T follicular helper cell (primary cell): ENCODE data around the gene UBE2A.

Experiments
- DNase-seq: peaks from one replicate; pipeline ENCODE4 v3.0.0-alpha.2; 2020; ENCODE audit warnings: low read depth
- total RNA-seq, 2 experiments: gene quantifications; one replicate each; lab custom pipeline; 2026; lab: John Stamatoyannopoulos, UW

Gene UBE2A
- 49.4 to 73.7 reads per million in 2 experiments for total RNA-seq

DNA sequence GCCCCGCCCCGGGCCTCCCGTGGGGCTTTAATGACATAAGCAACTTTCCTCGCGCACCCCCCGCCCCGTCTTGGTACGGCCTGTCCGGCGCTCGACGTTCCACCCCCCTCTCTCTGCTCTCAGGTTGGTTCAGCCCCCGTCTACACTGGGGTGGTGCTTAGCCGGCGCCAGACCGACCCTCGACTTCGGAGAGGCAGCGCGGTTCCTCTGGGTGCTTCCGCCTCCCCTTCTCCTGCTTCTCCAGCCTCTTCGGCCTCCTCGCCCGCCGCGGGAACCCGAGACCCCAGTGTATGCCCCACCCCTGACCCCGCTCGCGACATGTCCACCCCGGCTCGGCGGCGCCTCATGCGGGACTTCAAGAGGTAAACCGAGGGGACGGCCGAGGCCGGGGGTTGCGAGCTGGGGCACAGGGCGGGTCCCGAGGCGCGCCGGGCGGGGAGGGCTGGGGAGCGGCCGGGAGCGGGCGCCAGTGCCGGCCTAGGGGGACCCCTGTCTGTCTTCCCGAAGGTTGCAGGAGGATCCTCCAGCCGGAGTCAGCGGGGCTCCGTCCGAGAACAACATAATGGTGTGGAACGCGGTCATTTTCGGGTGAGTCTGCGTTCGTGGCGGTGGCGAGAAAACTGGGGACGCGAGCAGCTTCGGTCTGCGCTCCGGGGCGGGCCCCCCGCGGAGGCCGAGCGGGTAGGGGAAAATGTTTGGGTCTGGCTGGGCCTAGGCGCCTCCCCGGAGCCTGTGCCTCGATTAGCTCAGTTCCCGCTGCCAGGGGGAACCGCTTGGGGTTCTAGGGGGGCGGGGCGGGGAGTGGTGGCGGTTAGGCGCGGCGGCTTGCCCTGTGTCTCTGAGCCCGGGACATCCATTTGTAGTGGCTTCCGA lies at the start of gene UBE2A:
UBE2A (plus strand) TSS at position 170 of the 873 bp plus-strand sequence; CDS start at position 319, 149 bp downstream.
- DNase-seq: peak; percentile 84

DNA sequence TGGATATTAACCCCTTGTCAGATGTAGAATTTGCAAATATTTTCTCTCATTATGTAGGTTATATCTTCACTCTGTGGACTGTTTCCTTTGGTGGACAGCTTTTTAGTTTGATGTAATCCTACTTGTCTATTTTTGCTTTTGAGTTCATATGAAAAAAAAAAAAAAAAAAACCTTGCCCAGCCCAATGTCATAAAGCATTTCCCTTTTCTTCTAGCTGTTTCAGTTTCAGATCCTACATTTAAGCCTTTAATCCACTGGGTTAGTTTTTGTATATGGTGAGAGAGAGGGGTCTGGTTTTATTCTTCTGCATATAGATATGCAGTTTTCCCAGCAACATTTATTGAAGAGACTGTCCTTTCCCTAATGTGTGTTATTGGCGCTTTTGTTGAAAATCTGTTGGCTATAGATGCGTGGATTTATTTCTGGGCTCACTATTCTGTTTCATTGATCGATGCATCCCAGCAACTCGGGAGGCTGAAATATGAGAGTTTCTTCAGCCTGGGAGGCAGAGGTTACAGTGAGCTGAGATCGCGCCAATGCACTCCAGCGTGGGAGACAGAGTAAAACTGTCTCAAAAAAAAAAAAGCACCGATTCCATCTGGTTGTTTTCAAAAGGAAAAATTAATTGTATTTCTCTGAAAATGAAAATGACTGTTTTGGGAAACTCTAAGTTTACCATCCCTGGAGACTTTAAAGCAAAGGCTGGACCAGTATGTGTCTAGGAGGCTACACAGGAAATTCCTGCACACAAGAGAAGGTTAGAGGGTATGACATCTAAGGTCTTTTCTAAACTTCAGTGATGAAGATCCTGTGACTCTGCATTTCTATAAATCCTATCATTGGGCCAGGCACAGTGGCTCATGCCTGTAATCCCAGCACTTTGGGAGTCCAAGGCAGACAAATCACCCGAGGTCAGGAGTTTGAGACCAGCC lies 44.8 kb upstream of the UBE2A start:
- no peak for DNase-seq

DNA sequence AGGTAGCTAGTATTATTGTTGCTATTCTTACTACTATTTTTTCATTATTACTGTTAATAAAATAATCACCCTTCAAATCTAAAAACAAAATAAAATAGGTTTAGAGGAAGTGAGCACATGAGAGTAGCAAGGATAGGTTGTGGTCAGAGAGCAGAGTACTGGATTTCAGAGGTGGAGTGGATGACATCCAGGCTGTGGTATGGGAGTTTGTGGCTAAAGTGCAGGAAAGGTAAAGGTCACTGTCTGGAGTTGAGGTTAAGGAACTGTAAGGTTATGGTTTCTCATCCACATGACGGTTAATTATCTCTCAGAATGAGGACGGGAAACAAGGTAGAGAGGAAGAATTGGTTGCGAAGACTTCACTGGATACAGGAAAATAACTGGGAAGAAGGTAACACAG lies 36.9 kb upstream of the UBE2A start:
- no peak for DNase-seq

DNA sequence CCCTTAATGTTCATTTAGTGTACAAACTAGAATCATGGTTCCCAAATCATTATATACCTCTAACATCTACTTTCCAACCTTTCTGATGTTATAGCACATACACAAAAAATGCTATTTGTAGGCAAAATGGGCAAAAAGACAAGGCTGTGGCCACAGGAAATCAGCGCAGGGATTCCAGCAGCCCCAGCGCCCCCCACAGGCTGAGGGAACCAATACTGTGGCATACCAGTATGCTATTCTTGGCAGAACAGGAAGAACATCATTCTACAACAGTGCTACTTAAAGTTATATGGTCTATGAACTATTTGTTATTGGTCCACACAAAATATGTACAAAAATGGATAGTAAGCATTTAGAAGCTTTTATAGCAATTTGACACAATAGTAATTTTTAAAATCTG lies 34.5 kb upstream of the UBE2A start:
- no peak for DNase-seq

DNA sequence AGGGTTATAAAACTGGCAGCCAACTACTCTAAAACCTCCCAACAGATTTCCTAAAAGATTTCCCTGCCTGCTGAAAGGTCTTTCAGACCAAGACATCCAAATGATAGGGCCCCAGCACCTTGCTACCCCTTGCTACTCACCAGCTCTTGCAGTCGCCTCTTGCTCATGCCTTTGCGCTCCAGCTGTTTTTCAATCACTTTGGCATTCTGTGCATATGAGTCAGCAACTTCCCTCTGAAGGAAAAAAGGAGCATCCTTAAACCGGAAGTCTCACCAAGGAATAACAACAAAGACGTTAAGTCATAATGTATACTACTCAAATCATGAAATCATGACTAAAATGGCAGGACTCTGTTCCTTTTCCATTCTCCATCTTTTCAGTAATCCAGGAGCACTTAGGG lies 33.2 kb upstream of the UBE2A start:
- DNase-seq: no peak

DNA sequence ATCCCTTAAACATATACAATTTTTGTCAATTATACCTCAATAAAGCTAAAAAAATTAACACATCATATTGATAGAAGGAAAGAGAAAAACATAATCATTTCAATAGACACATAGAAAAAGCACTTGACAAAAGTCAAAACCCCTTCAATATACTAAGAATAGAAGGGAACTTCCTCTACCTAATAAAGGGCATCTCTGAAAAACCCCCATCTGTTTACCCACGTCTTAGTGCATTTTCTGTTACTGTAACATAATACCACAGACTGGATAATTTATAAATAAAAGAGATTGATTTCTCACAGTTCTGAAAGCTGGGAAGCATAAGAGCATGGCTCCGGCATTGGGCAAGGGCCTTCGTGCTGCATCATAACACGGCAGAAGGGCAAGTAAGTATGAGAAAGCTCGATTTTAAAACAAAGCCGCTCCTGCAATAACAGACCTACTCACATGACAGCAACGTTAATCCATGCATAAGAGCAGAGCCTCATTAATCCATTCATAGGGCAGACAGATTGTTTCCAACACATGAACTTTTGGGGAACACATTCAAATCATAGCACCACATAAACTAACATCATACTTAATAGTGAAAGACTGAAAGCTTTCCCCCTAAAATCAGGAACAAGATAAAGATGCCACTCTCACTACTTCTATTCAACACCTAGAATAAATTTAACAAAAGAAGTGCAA lies 24.9 kb upstream of the UBE2A start:
- DNase-seq: no peak

DNA sequence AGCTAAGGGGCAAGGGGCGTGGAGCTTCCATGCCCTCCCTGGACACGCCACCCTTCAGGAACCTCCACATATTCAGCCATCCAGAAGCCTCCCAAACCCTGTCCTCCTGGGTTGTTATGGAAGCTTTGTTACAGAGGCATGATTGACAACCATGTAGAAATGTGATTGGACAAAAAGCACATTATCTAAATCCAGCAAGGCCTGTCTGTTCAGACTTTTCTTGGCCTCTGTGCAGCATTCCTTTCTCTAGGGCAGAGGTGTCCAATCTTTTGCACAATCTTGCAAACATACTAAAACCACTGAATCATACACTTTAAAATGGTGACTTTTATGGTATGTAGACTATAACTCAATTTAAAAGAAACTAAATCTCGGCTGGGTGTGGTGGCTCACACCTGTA lies 21.9 kb upstream of the UBE2A start:
- no peak for DNase-seq

DNA sequence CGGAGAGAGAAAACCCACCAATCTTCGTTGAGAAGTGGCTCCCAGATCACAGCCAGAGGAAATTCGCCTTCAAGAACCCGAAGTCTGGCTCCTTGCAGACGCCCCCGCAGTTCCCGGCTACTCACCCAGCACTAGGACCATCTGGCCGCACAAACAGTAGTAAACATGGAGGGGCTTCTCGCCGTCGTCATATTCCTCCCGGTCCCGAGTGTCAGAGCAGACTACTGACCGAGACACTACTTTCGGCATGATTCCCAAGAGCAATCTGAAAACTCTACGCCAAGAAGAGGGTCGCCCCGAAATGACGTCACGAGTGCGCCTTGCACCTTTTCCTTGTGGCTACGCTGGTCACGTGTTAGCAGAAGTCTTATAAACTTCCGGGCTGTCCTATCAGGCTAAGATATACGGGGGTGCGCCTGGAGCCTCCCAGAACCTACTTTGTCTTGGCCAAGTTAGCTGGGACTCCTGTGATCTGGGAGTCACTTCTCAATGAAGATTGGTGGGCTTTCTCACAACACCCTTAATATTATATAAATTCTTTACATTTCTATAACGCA lies 9.2 kb upstream of the UBE2A start, which contains the start of gene STEEP1:
STEEP1 (minus strand) TSS at position 303 of the 557 bp plus-strand sequence; CDS start at position 249, 54 bp downstream.
- DNase-seq: peak; percentile 79

DNA sequence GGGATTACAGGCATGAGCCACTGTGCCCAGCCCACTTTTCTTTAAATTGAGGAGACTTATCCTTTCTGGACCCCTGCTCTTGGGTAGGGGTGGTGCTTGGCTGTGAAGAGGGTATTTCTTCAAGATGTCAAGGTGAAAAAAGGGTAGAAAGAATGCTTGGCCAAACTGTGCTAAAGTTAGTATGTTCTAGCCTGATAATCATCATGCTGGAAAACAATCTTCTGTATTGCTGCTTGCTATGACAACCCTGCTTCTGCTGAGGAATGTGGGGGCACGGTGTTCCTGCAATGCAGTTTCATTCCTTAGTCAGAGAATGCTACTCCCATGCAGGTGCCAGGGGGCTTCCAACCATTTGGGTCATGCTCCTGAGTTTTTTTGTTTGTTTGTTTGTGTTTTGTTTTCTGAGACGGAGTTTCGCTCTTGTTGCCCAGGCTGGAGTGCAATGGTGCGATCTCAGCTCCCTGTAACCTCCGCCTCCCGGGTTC lies 4.0 kb upstream of the UBE2A start:
- DNase-seq: no peak

DNA sequence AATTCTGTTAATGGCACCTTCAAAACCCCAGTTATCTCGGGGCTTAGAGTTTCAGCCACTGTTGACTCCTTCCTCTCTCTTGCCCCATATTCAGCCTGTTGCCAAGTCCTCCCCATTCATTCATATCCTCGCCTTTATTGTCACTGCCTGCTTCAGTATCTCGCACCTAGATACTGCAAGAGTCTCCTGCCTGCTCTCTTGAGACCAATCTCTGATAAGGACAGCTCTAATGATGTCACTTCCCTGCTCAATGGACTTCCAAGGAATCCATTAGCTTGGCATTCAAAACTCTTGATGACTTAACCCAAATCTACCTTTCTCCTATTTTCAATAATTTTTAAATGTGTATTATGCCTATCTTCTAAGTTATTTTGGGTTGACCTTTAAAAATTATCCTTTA lies 1.1 kb upstream of the UBE2A start:
- no peak for DNase-seq

DNA sequence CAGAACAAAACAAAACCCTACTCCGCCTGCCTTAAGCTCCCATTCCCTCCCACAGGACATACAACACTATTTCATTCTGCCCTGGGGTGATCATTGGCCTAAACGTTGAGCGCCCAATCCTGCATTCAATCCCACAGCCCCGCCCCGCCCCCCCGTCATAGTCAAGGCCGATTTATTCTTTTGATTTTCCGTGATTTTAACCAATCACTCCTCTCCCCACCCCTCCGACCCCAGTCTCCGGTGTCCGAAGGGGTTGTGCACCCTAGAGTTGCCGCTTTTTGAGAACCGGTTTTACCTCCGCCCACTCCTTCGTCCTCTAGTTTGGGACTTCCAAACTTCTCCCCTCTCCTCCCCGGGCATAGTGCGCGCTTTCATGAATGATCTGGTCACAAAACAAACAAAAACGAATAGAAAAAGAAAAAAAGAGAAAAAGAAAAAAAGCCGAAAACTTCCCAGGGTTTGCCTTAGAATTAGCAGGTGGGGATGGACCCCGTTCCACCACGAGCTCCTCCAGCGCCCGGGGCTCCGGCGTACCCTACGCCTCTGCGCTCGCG lies 446 bp upstream of the UBE2A start:
- DNase-seq: no peak

DNA sequence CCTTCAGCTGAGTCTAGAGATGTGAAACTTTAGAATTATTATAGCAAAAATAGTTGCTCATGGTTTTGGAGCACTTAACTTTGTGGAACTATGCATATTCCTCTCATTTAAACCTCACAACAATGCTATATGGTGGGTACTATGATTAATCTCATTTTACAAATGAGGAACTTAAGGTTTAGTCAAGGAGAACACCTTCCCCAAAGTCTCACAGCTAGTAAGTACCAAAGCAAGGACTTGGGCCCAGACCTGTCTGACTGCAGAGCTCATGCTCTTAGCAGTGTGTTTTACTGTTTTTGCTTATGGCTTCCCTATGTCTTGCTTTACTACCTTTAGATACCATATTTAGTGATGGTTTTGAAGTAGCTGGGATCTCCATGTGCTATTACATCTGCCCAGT lies 5.1 kb downstream of the UBE2A start:
- no peak for DNase-seq

DNA sequence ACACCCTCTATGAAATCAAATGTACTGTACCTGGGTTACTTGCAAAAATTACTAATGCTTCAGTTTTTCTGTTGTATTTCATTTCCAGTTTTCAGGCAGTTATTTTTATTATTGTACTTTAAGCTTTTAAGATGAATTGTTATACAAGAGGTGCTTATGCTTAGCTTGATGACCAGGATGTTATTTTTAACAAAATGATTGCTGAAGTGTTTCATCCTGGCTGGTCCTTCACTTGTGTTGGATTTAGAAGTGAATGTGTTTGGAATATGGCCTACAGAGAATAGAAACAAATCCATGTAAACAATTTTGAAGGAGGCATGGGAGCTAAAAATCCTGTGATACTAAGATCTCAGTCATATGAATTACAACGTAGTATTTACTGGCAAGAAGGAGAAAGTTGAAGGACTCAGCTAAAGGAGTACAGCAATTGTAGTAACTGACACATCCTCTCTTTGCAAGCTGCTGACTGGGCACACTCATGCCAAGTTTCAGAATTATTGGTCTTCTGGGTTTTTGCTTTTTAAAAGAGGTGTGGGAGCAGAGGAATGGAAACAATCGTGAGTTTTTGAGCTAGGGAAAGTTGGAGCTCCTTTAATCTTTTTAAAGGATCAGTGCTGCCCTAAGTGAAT lies 9.2 kb downstream of the UBE2A start:
- no peak for DNase-seq

DNA sequence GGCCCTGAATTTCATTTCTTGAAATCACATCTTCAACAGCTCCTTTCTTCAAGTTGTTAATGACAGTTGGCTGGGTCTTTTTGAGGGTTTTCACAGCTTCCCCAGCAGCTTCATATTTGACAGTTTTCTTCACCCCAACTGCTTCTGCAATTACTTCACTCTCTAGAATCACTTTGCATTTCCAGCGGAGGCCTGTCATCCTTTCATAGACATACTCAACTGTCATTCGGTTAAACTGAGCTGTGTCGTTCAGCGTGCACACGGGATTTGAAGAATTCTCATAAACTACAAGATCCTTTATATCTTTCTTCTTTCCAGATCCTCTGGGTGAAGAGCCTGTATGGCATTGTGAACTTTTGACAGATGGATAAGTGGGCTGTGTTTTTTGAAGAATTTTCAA lies 15.4 kb downstream of the UBE2A start:
- no peak for DNase-seq

DNA sequence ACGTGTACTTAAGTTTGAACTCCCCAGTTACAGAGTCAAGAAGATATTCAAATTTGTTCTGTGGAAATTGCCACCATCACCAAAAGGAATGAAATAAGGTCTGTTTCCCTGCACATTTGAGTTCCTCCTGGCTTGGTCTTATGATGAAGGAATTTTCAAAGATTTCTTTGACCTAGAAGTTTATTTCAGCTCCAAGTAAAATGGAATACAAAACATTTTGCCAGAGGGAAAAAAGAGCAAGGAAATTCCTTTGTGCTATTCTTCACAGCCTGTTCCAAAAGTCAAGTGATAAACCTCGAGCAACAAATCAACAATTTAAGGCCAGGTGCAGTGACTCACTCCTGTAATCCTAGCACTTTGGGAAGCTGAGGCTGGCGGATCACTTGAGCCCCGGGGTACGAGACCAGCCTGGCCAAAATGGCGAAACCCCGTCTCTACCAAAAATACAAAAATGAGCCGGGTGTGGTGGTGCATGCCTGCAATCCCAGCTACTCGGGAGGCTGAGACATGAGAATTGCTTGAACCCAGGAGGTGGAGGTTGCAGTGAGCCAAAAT lies 28.4 kb downstream of the UBE2A start:
- no peak for DNase-seq

DNA sequence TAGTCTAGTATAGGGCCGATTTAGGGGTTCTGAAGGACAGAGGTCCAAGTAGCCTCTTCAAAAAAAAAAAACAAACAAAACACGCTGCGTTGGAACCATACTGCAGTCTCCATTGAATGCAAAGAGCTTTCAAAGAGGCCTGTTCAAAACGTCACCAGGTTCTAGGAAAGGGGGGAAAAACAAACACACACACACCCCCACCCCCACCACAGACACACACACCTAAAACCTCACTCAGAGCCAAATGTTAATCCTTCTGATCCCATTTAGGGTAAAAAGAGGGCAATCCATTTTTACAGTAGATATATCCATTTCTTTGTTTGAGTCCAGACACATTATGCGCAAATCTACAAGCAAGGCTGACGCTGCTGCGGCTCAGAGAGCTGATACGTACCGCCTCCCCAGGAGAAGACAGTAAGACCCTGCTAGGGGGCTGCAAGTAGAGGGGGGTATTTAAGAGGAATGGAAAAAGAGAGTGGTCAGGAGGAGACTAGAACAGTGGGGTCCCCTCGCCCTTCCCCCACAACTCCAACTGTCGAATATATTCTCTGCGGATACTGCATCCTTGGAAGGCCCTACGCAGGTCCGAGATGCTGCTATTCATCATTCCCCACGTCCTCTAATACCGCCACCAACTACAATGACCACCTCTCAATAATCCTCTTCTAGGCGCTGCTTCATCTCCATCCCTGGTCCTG lies 30.6 kb downstream of the UBE2A start:
- DNase-seq: no peak

DNA sequence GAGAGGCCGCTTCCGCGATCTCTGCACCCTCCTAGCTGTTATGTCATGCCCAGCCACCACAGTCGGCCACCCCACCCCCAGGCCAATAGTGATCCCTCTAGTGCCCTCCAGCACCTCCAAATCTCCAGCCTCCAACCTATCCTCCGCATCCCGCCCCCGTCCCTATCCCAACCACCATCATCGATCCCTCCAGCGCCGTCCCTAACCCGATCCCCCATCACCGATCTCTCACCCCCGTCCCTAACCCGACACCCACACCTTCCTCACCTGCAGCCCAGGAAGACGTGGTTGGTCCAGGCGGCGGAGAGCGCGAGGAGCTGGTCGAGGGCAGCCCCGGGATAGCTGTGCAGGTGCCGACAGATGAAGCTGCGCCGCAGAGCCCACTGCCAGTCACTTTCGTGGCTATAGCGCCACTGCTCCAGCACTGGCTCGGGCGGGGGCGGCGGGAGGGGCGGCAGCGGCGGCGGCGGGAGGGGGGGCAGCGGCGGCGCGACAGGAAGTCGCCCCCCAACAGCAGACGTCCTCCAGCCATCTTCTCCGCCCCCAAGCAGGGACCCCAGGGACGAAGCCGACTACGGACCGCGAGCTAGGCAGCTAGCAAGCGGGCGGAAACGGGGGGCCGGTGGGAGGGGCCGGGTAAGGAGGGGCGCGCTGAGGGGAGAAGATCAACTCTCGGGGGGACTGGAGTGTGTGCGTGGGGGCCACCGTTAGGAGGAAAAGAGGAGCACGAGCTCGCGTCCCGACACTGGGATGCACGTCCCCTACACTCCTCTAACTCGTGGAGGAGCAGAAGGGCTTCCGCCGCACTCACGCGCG lies 31.3 kb downstream of the UBE2A start:
- peak; percentile 18 for DNase-seq

DNA sequence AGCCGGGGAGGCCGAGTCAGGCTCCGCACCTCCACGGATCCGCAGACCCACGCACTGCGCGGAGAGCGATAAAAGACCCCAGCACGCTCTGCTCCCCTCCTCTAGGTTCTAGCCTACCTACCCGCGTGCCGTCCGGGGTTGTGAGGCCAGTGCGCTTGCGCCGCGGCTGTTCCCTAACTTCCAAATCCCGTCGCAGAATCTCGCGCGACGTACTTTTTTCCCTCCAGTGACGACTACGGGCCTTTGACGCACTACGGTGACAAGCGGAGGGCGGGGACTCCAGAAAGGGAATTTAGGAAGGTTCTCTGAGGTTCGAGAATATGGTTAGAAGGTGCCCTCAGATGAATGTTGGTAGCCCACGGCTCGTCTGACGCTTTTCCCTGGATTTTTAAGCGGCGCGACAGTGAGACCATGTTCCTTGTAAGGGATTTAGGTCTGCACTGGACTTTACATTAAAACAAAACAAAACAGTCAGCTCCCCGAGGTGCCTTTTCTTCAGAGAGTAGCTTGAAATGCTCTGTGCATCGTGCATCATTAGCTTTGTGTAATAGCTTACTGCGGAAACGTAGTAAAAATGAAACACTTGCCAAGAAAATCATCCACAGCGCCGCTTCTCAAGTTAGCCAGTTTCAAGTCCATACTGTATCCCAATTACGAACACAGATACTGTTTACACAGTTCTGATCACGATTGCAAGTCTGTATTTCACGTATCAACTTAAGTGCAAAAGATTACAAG lies 32.1 kb downstream of the UBE2A start, which contains the start of gene NKRF:
NKRF (minus strand) TSS at position 145 of the 738 bp plus-strand sequence.
- peak; percentile 91 for DNase-seq
